Nephron progenitor cell (in vitro differentiated cells): ENCODE results near the gene TMA7.

Experiments
- DNase-seq: peaks from one replicate; pipeline ENCODE4 v3.0.0; 2021
- H3K27ac Mint-ChIP-seq: 2 replicates; pipeline ENCODE4 v1.8.0; 2021; ENCODE audit warnings: mild to moderate bottlenecking, moderate library complexity, mixed read lengths
- H3K27me3 Mint-ChIP-seq: 2 replicates; pipeline ENCODE4 v1.8.0; 2021; ENCODE audit warnings: mild to moderate bottlenecking, low read depth, mixed read lengths; ENCODE audit not compliant: poor library complexity
- H3K36me3 Mint-ChIP-seq: 2 replicates; pipeline ENCODE4 v1.8.0; 2021; ENCODE audit warnings: low read depth, mixed read lengths
- H3K4me1 Mint-ChIP-seq: 2 replicates; pipeline ENCODE4 v1.8.0; 2021; ENCODE audit warnings: mixed read lengths
- H3K4me3 Mint-ChIP-seq: 2 replicates; pipeline ENCODE4 v1.8.0; 2021; ENCODE audit warnings: mild to moderate bottlenecking, moderate library complexity, mixed read lengths
- H3K9me3 Mint-ChIP-seq: 2 replicates; pipeline ENCODE4 v1.8.0; 2021; ENCODE audit warnings: mild to moderate bottlenecking, moderate library complexity, mixed read lengths
- CTCF ChIP-seq: fragments of 200-600 bp; sonication (generic); IDR thresholded peaks from 2 replicates; pipeline ENCODE4 v1.5.0; 2021; ENCODE audit warnings: antibody characterized with exemption

The TMA7 gene

GRCh38 chr3:48431224-48432029, 8.6 kb upstream of the TMA7 start:
- Mint-ChIP-seq H3K36me3 (peaks cover 5% of the 10 kb centered on the region), H3K4me3 (peak overlapping the region; percentile 90), H3K27me3 (no peaks in the 10 kb centered on the region), H3K4me1 (peaks cover 39% of the 10 kb centered on the region), H3K27ac (peak overlapping the region; percentile 28), H3K9me3 (no peaks in the 10 kb centered on the region)
- no peak for TF ChIP-seq CTCF
- DNase-seq, result no peak

- no peak overlapping the region for H3K27ac Mint-ChIP-seq
- no peaks in the 10 kb centered on the region for H3K27me3 Mint-ChIP-seq
- no peak for TF ChIP-seq CTCF
- H3K4me3 Mint-ChIP-seq, result no peak overlapping the region
- peaks cover 28% of the 10 kb centered on the region for H3K4me1 Mint-ChIP-seq
- peaks cover 5% of the 10 kb centered on the region for H3K36me3 Mint-ChIP-seq
- DNase-seq, result no peak
- no peaks in the 10 kb centered on the region for H3K9me3 Mint-ChIP-seq
These were observed 7.4 kb upstream of the TMA7 start for GRCh38 chr3:48432411-48433371.

- Mint-ChIP-seq H3K36me3 (peaks cover 5% of the 10 kb centered on the region), H3K27me3 (no peaks in the 10 kb centered on the region), H3K4me1 (peaks cover 24% of the 10 kb centered on the region), H3K9me3 (no peaks in the 10 kb centered on the region), H3K4me3 (no peak overlapping the region), H3K27ac (no peak overlapping the region)
- DNase-seq, result no peak
- no peak for TF ChIP-seq CTCF
These were observed 6.5 kb upstream of the TMA7 start for GRCh38 chr3:48433472-48434118.

GRCh38 chr3:48434591-48435222, 5.3 kb upstream of the TMA7 start:
- no peak for TF ChIP-seq CTCF
- H3K4me3 Mint-ChIP-seq, result no peak overlapping the region
- no peak for DNase-seq
- H3K36me3 Mint-ChIP-seq, result peaks cover 5% of the 10 kb centered on the region
- no peaks in the 10 kb centered on the region for H3K27me3 Mint-ChIP-seq
- peaks cover 35% of the 10 kb centered on the region for H3K4me1 Mint-ChIP-seq
- H3K27ac Mint-ChIP-seq, result no peak overlapping the region
- H3K9me3 Mint-ChIP-seq, result no peaks in the 10 kb centered on the region

- DNase-seq, result no peak
- Mint-ChIP-seq H3K4me1 (peaks cover 39% of the 10 kb centered on the region), H3K4me3 (no peak overlapping the region), H3K27me3 (no peaks in the 10 kb centered on the region), H3K36me3 (peaks cover 5% of the 10 kb centered on the region), H3K9me3 (no peaks in the 10 kb centered on the region), H3K27ac (no peak overlapping the region)
- no peak for TF ChIP-seq CTCF
These were observed 4.8 kb upstream of the TMA7 start for GRCh38 chr3:48435223-48435595.
